HepG2 (cell line): ENCODE results near the gene MAPK10. TPM values are rescaled to one million over a fixed set of nuclear protein-coding genes. Genes with fewer than 3 reads are reported as not detected.

Source experiments
- ATAC-seq: fragments of 200-7000 bp; cut with Tn5 transposase; 3 replicates; pipeline ENCODE4 v1.9.1; 2020; ENCODE audit warnings: mild to moderate bottlenecking, moderate library complexity
- BruUV-seq: library from RNA; stranded (reverse); fragments of 400-500 nt; replicated peaks from 2 replicates; lab custom pipeline; 2021; lab: Mats Ljungman, UMichigan
- CTCF ChIA-PET: fragments of 300-600 bp; formaldehyde crosslinking; extraction: SDS; loops from one replicate; lab custom pipeline; 2021; ENCODE audit warnings: low total read pairs, inconsistent platforms, low intra/inter-chr PET ratio; lab: Yijun Ruan, JAX
- POLR2A ChIA-PET: fragments of 350-600 bp; sonication (Branson Sonifier 250); formaldehyde crosslinking; loops from one replicate; lab custom pipeline; 2020; ENCODE audit warnings: antibody characterized with exemption, inconsistent platforms; lab: Yijun Ruan, JAX
- DNase-seq: peaks from one replicate; pipeline ENCODE4 v3.0.0-alpha.2; 2015; ENCODE audit warnings: low spot score
- FAIRE-seq: peaks from 3 replicates; lab custom pipeline; 2011; peaks lifted over from hg19 to GRCh38; lab: Jason Lieb, UNC
- H2AFZ ChIP-seq: one replicate; pipeline ENCODE4 v1.6.1; 2011; ENCODE audit warnings: low read length, inconsistent platforms
- H3K27ac ChIP-seq: fragments of 300-600 bp; 3 replicates; pipeline ENCODE4 v1.8.0; 2011; ENCODE audit warnings: mixed run types, mild to moderate bottlenecking, mixed read lengths, low read length, inconsistent platforms; ENCODE audit not compliant: insufficient read depth; ENCODE audit errors: extremely low read length
- H3K27me3 ChIP-seq, 2 experiments: fragments of 200-600 bp in 1 of 2; 2 replicates in 1 of 2; 3 replicates in 1 of 2; pipeline versions ENCODE4 v1.6.0 to v1.8.0; 2011; ENCODE audit warnings: low read length in 2 of 2, mild to moderate bottlenecking in 2 of 2, moderate library complexity in 2 of 2, inconsistent platforms in 1 of 2; ENCODE audit not compliant: insufficient read depth in 2 of 2, control insufficient read depth in 1 of 2
- H3K36me3 ChIP-seq, 2 experiments: fragments of 200-600 bp in 1 of 2; replicated peaks in 1 of 2; 2 replicates in 1 of 2; 3 replicates in 1 of 2; pipeline versions ENCODE4 v1.5.1 to v1.8.0; 2011; ENCODE audit warnings: low read length in 2 of 2, inconsistent platforms in 1 of 2; ENCODE audit not compliant: insufficient read depth in 2 of 2, control insufficient read depth in 1 of 2
- H3K4me1 ChIP-seq: 2 replicates; pipeline ENCODE4 v1.5.1; 2012; ENCODE audit warnings: low read length, inconsistent platforms; ENCODE audit not compliant: insufficient read depth
- H3K4me2 ChIP-seq: 2 replicates; pipeline ENCODE4 v1.6.0; 2011; ENCODE audit warnings: low read depth, low read length, inconsistent platforms
- H3K4me3 ChIP-seq, 3 experiments: fragments of 200-600 bp in 1 of 3; sonication (generic), shearing (Covaris generic) in 1 of 3; replicated peaks in 1 of 3; 2 replicates each; pipeline ENCODE4 v1.5.1; 2011 to 2016; ENCODE audit warnings: low read length in 3 of 3, inconsistent platforms in 2 of 3, low read depth in 2 of 3, mild to moderate bottlenecking in 2 of 3, control low read depth in 1 of 3, mixed read lengths in 1 of 3; ENCODE audit not compliant: insufficient read depth in 1 of 3
- H3K79me2 ChIP-seq: one replicate; pipeline ENCODE4 v1.6.1; 2011; ENCODE audit warnings: low read length, inconsistent platforms; ENCODE audit not compliant: insufficient read depth
- H3K9ac ChIP-seq: 2 replicates; pipeline ENCODE4 v1.6.0; 2011; ENCODE audit warnings: mild to moderate bottlenecking, low read depth, low read length, inconsistent platforms; ENCODE audit not compliant: insufficient read depth
- H3K9me3 ChIP-seq: 2 replicates; pipeline ENCODE4 v1.5.1; 2012; ENCODE audit warnings: mild to moderate bottlenecking, low read length
- H4K20me1 ChIP-seq: 2 replicates; pipeline ENCODE4 v1.6.0; 2011; ENCODE audit warnings: inconsistent platforms, mild to moderate bottlenecking, low read length, moderate library complexity; ENCODE audit not compliant: insufficient read depth
- PCBP2 ChIP-seq: fragments of 200-400 bp; formaldehyde crosslinking; optimal IDR thresholded peaks from 2 replicates; pipeline ENCODE3; 2018; ENCODE audit warnings: low read length, low read depth; ENCODE audit not compliant: poor library complexity, severe bottlenecking
- POLR2G ChIP-seq: fragments of 200-400 bp; formaldehyde crosslinking; IDR thresholded peaks from 2 replicates; pipeline ENCODE4 v1.6.1; 2018; ENCODE audit warnings: mild to moderate bottlenecking, low read depth, low read length, moderate library complexity
- RFXANK ChIP-seq: IDR thresholded peaks from 2 replicates; pipeline ENCODE4 v1.6.1; 2016
- SCMH1 ChIP-seq: sonication (generic); formaldehyde crosslinking; IDR thresholded peaks from 2 replicates; pipeline ENCODE4 v1.9.0; 2021; ENCODE audit warnings: missing genetic modification reagents, mild to moderate bottlenecking, borderline replicate concordance
- SSRP1 ChIP-seq: IDR thresholded peaks from 2 replicates; pipeline ENCODE4 v1.6.1; 2016; ENCODE audit warnings: control low read depth
- ZNF44 ChIP-seq: sonication (generic); formaldehyde crosslinking; IDR thresholded peaks from 2 replicates; pipeline ENCODE4 v1.5.1; 2020; ENCODE audit warnings: mild to moderate bottlenecking, missing genetic modification reagents
- ZNF841 ChIP-seq: sonication (generic); formaldehyde crosslinking; IDR thresholded peaks from 2 replicates; pipeline ENCODE4 v1.8.1; 2023; ENCODE audit warnings: missing genetic modification reagents, borderline replicate concordance
- WGBS: methylation state at CpG from one replicate; pipeline ENCODE4 v1.1.6; 2017; ENCODE audit warnings: low lambda C conversion rate; 5-methylcytosine and 5-hydroxymethylcytosine counted together
- in situ Hi-C: cut with HindIII; loops from 2 replicates; pipeline ENCODE4 v1.10.0; 2017; ENCODE audit warnings: low pct_unique_long_range_greater_than_20kb; ENCODE audit not compliant: extremely low pct_ligation_motif_present
- intact Hi-C: fragments of 100-400 bp; cut with micrococcal nuclease; formaldehyde crosslinking; loops from one replicate; pipeline ENCODE4 v1.10.0; 2022; ENCODE audit not compliant: unreplicated experiment
- polyA plus RNA-seq, 8 experiments: library from polyadenylated mRNA; depleted of rRNA in 3 of 8; stranded (reverse) in 7 of 8; unstranded in 1 of 8; fragments of >200 nt; fragmentation: Illumina TruSeq in 4 of 8; extraction: Trizol in 4 of 8; gene quantifications; 2 replicates each; pipeline versions ENCODE4 v1.2.1 to v1.2.3, GENCODE V29; 2011 to 2016; ENCODE audit warnings: low read depth in 4 of 8, missing spikeins in 1 of 8, mixed read lengths in 1 of 8; ENCODE audit not compliant: insufficient read depth in 1 of 8
- total RNA-seq, 5 experiments: library from RNA; depleted of rRNA; stranded (reverse); fragments of >200 nt; fragmentation: Illumina TruSeq; extraction: Trizol; gene quantifications; 2 replicates each; pipeline ENCODE4 v1.2.3, GENCODE V29; 2016; ENCODE audit warnings: low read depth in 1 of 5

MAPK10 gene
- total and polyA plus RNA-seq, 2 of the 13 experiments (the other 11 are each of a cell fraction or from before 2014, with no cell fraction given): not detected

- FAIRE-seq (no peak), DNase-seq (no peak), ATAC-seq (no peak)
- Histone ChIP-seq H3K36me3 (no peaks in the 10 kb centered on the region), H3K27me3 (no peaks in the 10 kb centered on the region), H3K9ac (no peak overlapping the region), H3K27ac (no peak overlapping the region), H3K79me2 (no peaks in the 10 kb centered on the region), H3K9me3 (no peaks in the 10 kb centered on the region), H4K20me1 (no peaks in the 10 kb centered on the region), H3K4me3 (no peak overlapping the region), H2AFZ (no peak overlapping the region), H3K4me1 (no peaks in the 10 kb centered on the region), H3K4me2 (no peak overlapping the region)
- TF ChIP-seq ZNF841 (CRISPR knock-in tag) (no peak), RFXANK (CRISPR knock-in tag) (no peak), PCBP2 (no peak), ZNF44 (no peak)
- BruUV-seq: no TSS peak
- WGBS: 19% methylated on average over 1 of the region's 1 CpG
- CTCF ChIA-PET: no interaction called here
- POLR2A ChIA-PET: no interaction called here
- in situ Hi-C loops (no loop called here), intact Hi-C loops (no loop called here)
These were observed 29.8 kb upstream of the MAPK10 start for GRCh38 chr4:86389664-86390063.

DNA sequence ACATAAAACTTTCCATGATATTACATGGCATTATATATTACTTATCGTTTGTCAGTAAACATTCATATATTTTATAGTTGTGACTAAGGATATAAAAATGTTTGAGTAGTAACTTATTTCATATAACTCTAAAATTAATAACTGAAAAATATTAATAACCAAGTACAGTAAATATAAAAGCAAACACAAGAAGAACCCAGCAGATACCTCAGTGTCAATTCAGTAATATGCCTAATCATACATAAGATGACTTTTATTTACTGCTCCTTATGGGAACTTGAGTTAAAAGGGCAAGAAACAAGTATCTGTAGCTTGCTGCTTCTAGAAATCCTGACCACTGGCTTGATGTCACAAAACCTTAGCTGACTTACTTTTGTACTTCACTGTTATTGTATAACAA is 28.4 kb upstream of the MAPK10 start:
- H3K79me2 ChIP-seq: no peaks in the 10 kb centered on the region
- WGBS: 4% methylated on average over 1 of the region's 1 CpG
- BruUV-seq: no TSS peak
- DNase-seq (no peak), FAIRE-seq (no peak), ATAC-seq (no peak)
- ChIA-PET POLR2A (no interaction called here), CTCF (no interaction called here)
- H3K9ac ChIP-seq: no peak overlapping the region
- in situ Hi-C loops (no loop called here), intact Hi-C loops (no loop called here)
- H3K36me3 ChIP-seq: no peaks in the 10 kb centered on the region
- no peaks in the 10 kb centered on the region for H3K9me3 ChIP-seq
- no peak overlapping the region for H3K27ac ChIP-seq
- no peaks in the 10 kb centered on the region for H3K4me1 ChIP-seq
- H2AFZ ChIP-seq: no peak overlapping the region
- no peak for TF ChIP-seq SCMH1 (CRISPR knock-in tag)
- TF ChIP-seq POLR2G: no peak
- TF ChIP-seq SSRP1 (CRISPR knock-in tag): no peak
- H4K20me1 ChIP-seq: no peaks in the 10 kb centered on the region
- H3K27me3 ChIP-seq: no peaks in the 10 kb centered on the region
- no peak overlapping the region for H3K4me3 ChIP-seq
- H3K4me2 ChIP-seq: no peak overlapping the region
